HG03571 (cell line): Measurements from ENCODE around the gene FUT2.
"Not testable (repeated sequence)": the region's sequence is repeated elsewhere in the genome, so short reads cannot be mapped to it uniquely, and the experiment has no call there.

Experiments used
- ATAC-seq: cut with Tn5 transposase; IDR thresholded peaks from one replicate; pipeline ENCODE4 v1.9.1; 2021; ENCODE audit not compliant: unreplicated experiment

FUT2 gene

GRCh38 chr19:48698046-48698445 is 2.3 kb downstream of the FUT2 start:
- no peak for ATAC-seq

- ATAC-seq = no peak
These were observed 6.9 kb downstream of the FUT2 start for GRCh38 chr19:48702701-48703100.

- no peak for ATAC-seq
These were observed 7.5 kb downstream of the FUT2 start for GRCh38 chr19:48703316-48703715.

GRCh38 chr19:48705431-48705830 is 9.7 kb downstream of the FUT2 start:
- no peak for ATAC-seq

GRCh38 chr19:48708471-48708870 is 12.7 kb downstream of the FUT2 start:
- ATAC-seq = no peak

- no peak for ATAC-seq
These were observed 15.4 kb downstream of the FUT2 start for GRCh38 chr19:48711106-48711662.

- no peak for ATAC-seq
These were observed 17.5 kb downstream of the FUT2 start for GRCh38 chr19:48713041-48713863.

GRCh38 chr19:48713864-48714755 is 18.3 kb downstream of the FUT2 start:
- ATAC-seq = peak; percentile 77

GRCh38 chr19:48714759-48715675 is 19.2 kb downstream of the FUT2 start:
- no peak for ATAC-seq

- ATAC-seq = no peak
These were observed 20.0 kb downstream of the FUT2 start for GRCh38 chr19:48715681-48716171.

GRCh38 chr19:48716562-48717291 is 21.0 kb downstream of the FUT2 start:
- ATAC-seq = no peak

GRCh38 chr19:48718106-48718505 is 22.3 kb downstream of the FUT2 start:
- ATAC-seq = not testable (repeated sequence)

GRCh38 chr19:48718711-48719231 is 23.0 kb downstream of the FUT2 start:
- ATAC-seq = no peak

GRCh38 chr19:48719263-48720171 is 23.7 kb downstream of the FUT2 start, which contains the start of gene MAMSTR:
Gene MAMSTR, minus strand, starts transcription at chr19:48719725. Its CDS starts 694 bp downstream, at chr19:48719031.
- no peak for ATAC-seq

GRCh38 chr19:48720251-48720612 is 24.5 kb downstream of the FUT2 start:
- no peak for ATAC-seq

GRCh38 chr19:48720613-48721296 is 25.0 kb downstream of the FUT2 start:
- ATAC-seq = peak; percentile 63

GRCh38 chr19:48722196-48722708 is 26.5 kb downstream of the FUT2 start:
- no peak for ATAC-seq
